Pancreas (tissue), 10 donors: Measurements from ENCODE around the gene CRIP3. TPM values are rescaled to one million over a fixed set of nuclear protein-coding genes. Genes with fewer than 3 reads are reported as not detected.

ENCODE experiments used
- ATAC-seq, 4 donors: fragments of 200-7000 bp; cut with Tn5 transposase; one replicate each; pipeline versions ENCODE4 v1.8.0 to v1.9.1; 2020; ENCODE audit warnings: mild to moderate bottlenecking in 4 of 4, moderate library complexity in 4 of 4
- DNase-seq, 6 donors: peaks; one replicate each; pipeline ENCODE4 v3.0.0-alpha.2; 2020
- FAIRE-seq: peaks from 2 replicates; lab custom pipeline; 2012; peaks lifted over from hg19 to GRCh38; lab: Jason Lieb, UNC
- H3K27ac ChIP-seq, 4 donors: fragments of 200-600 bp; sonication (generic); 1 replicate in 3 of 4; 2 replicates in 1 of 4; pipeline versions ENCODE4 v1.5.0 to v1.8.0; 2020
- H3K27me3 ChIP-seq, 4 donors: fragments of 200-600 bp; one replicate each; pipeline ENCODE4 v1.8.0; 2021
- H3K36me3 ChIP-seq, 3 donors: fragments of 200-600 bp; sonication (generic) in 1 of 3; one replicate each; pipeline versions ENCODE4 v1.5.0 to v1.8.0; 2020 to 2021
- H3K4me1 ChIP-seq, 3 donors: fragments of 200-600 bp; one replicate each; pipeline ENCODE4 v1.8.0; 2021
- H3K4me3 ChIP-seq, 4 donors: fragments of 200-600 bp; sonication (generic) in 2 of 4; one replicate each; pipeline versions ENCODE4 v1.5.0 to v1.8.0; 2020 to 2021
- H3K9me3 ChIP-seq, 4 donors: fragments of 200-600 bp; one replicate each; pipeline ENCODE4 v1.8.0; 2021
- CTCF ChIP-seq, 4 donors: fragments of 200-600 bp; sonication (generic) in 3 of 4; IDR thresholded peaks; one replicate each; pipeline versions ENCODE4 v1.5.0 to v1.8.0; 2021; ENCODE audit warnings: antibody characterized with exemption in 4 of 4
- WGBS, 2 donors: extraction: QIAGEN DNeasy Blood & Tissue Kit; methylation state at CpG; one replicate each; pipeline ENCODE4 v1.1.7; 2013; 5-methylcytosine and 5-hydroxymethylcytosine counted together
- intact Hi-C, 3 donors: fragments of 100-400 bp; cut with DNase I; formaldehyde crosslinking; loops; one replicate each; pipeline versions ENCODE4 v1.11.1 to v1.14.2; 2022
- polyA plus RNA-seq, 2 donors: library from polyadenylated mRNA; stranded (reverse); fragments of 200-250 nt; gene quantifications; one replicate each; pipeline ENCODE4 v1.2.3, GENCODE V29; 2013
- total RNA-seq, 6 donors: library from RNA; stranded (reverse); fragmentation: NEBNext Ultra II Directional in 4 of 6; extraction: Animal tissue kit (Norgen Biotek cat#: 25700) in 4 of 6; gene quantifications; one replicate each; pipeline versions ENCODE4 v1.2.1 to v1.2.4, GENCODE V29; 2021 to 2023
- donor health status: healthy with polysubstance abuse.
- donor health status: DM: no; HTN: no; CAD: no; lungs with moderate emphysema.
- donor health status: DM: no; HTN: no; CAD: no.
- donor health status: control.
- donor health status: control.
- donor health status: Bipolar disorder and iron deficiency.
- donor health status: DM: yes; HTN: yes; CAD: no.
- donor health status: DM: no; HTN: no; CAD: no.
- donor health status: DM: no; HTN: no; CAD: no.
- donor health status: DM: yes; HTN: yes; CAD: no.

The CRIP3 gene
- total and polyA plus RNA-seq, 8 donors: 0.46 to 9.7 (median 2.0) TPM

GRCh38 chr6:43293698-43294097 lies 14.9 kb downstream of the CRIP3 start:
- no peak for DNase-seq
- Histone ChIP-seq H3K4me3 (no peak overlapping the region), H3K9me3 (no peaks in the 10 kb centered on the region), H3K36me3 (no peaks in the 10 kb centered on the region), H3K27me3 (no peaks in the 10 kb centered on the region), H3K4me1 (no peaks in the 10 kb centered on the region), H3K27ac (no peak overlapping the region)
- FAIRE-seq: no peak
- TF ChIP-seq CTCF (IDR thresholded peaks at IDR 0.05): no peak
- 76 to 83% methylated on average over 3 of the region's 3 CpGs for WGBS, 2 donors
- intact Hi-C loops: no loop called here
- ATAC-seq: no peak

DNA sequence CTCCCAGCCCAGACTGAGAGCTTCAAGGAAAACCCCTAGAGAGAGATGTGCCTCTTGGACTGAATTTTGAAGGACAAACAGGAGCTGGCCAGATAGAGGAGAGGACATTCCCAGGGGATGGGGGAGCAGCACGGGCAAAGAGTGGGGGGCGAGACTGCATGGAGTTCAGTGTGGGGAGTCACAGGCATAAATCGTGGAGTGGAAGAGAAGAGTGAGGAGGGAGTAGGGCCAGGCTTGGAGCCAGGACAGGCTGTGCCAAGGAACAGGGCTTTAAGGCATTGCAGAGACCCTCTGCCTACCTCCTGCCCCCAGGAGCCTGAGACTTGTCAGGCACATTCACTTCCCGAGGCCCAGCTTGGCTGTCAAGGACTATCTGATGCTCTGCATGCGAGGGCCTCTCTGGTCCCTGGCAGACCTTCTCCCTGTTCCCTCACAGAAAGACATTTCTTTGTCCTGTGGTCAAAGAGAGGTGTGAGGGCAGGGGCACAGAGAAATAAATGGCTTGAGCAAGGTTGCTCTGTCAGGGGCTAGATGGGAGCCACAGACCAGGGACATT lies 15.8 kb downstream of the CRIP3 start:
- FAIRE-seq (no peak), ATAC-seq (no peak), DNase-seq (peak in 2 of 6 donors; percentile 1 to 23)
- Histone ChIP-seq H3K4me1 (no peaks in the 10 kb centered on the region), H3K36me3 (no peaks in the 10 kb centered on the region), H3K4me3 (no peak overlapping the region), H3K9me3 (no peaks in the 10 kb centered on the region), H3K27ac (no peak overlapping the region), H3K27me3 (no peaks in the 10 kb centered on the region)
- no peak for TF ChIP-seq CTCF (IDR thresholded peaks at IDR 0.05)
- WGBS, 2 donors: 66 to 68% methylated on average over 5 of the region's 5 CpGs
- intact Hi-C loops: no loop called here

GRCh38 chr6:43292341-43292740 lies 16.3 kb downstream of the CRIP3 start:
- DNase-seq (peak in 2 of 6 donors; percentile 3 to 22), ATAC-seq (no peak), FAIRE-seq (no peak)
- H3K27me3 ChIP-seq: no peaks in the 10 kb centered on the region
- intact Hi-C loops: no loop called here
- H3K9me3 ChIP-seq: no peaks in the 10 kb centered on the region
- H3K4me1 ChIP-seq: no peaks in the 10 kb centered on the region
- no peaks in the 10 kb centered on the region for H3K36me3 ChIP-seq
- H3K27ac ChIP-seq: no peak overlapping the region
- H3K4me3 ChIP-seq: no peak overlapping the region
- no peak for TF ChIP-seq CTCF (IDR thresholded peaks at IDR 0.05)
- 87 to 92% methylated on average over 6 of the region's 6 CpGs for WGBS, 2 donors

GRCh38 chr6:43291708-43292107 lies 16.9 kb downstream of the CRIP3 start:
- no peak for DNase-seq
- H3K4me1 ChIP-seq: no peaks in the 10 kb centered on the region
- no peak overlapping the region for H3K27ac ChIP-seq
- intact Hi-C loops: no loop called here
- no peak for TF ChIP-seq CTCF (IDR thresholded peaks at IDR 0.05)
- H3K4me3 ChIP-seq: no peak overlapping the region
- no peak for ATAC-seq
- 89 to 94% methylated on average over 2 of the region's 2 CpGs for WGBS, 2 donors
- no peaks in the 10 kb centered on the region for H3K36me3 ChIP-seq
- FAIRE-seq: no peak
- H3K27me3 ChIP-seq: no peaks in the 10 kb centered on the region
- no peaks in the 10 kb centered on the region for H3K9me3 ChIP-seq

- WGBS, 2 donors: 53 to 57% methylated on average over 6 of the region's 6 CpGs
- no peaks in the 10 kb centered on the region for H3K9me3 ChIP-seq
- FAIRE-seq (no peak), ATAC-seq (no peak), DNase-seq (peak in 2 of 6 donors; percentile 5 to 11)
- intact Hi-C loops: no loop called here
- no peak overlapping the region for H3K4me3 ChIP-seq
- TF ChIP-seq CTCF (IDR thresholded peaks at IDR 0.05): no peak
- no peak overlapping the region for H3K27ac ChIP-seq
- no peaks in the 10 kb centered on the region for H3K4me1 ChIP-seq
- H3K27me3 ChIP-seq: no peaks in the 10 kb centered on the region
- H3K36me3 ChIP-seq: no peaks in the 10 kb centered on the region
These were observed 17.7 kb downstream of the CRIP3 start for GRCh38 chr6:43290905-43291355.
